Measurements from ENCODE around the gene ZNF771.
"Not testable (repeated sequence)": the region's sequence is repeated elsewhere in the genome, so short reads cannot be mapped to it uniquely, and the experiment has no call there.

ZNF771 gene

DNA sequence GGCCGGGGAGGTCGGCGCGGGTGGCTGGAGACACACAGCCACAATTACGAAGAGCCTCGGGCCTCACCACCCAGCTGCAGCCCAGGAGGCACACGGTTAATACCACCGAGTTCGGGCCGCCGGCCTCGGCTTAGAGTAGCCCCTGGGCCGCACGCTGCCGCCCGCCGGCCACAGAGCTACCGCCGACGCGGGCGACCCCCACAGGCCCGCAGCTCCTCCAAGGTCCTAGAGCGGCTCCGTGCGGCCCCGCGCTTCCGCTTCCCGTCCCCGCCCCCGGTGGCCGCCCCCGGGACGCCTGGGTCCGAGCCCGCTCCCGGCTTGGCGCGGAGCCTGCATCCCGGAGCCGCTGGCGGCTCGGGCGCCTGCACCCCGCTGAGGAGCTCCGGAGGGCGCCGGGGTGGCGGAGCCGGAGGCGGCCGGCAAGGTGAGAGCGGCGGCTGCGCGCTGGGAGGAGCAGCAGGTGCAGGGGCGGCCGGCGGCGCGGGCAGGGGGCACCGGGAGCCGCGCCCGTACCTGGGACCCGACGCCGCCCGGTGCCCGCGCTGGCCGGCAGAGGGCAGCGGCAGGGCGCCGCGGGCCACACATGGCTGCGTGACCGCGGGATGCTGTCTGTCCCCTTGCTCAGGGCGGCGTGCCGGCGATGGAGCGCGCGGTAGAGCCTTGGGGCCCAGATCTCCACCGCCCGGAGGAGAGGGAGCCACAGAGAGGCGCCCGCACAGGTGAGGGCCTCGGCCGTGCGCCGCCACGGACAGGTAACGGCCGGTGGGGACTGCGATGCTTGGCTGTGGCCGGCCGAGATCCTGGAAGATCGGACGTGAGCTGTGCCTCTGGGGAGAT lies 12.0 kb upstream of the ZNF771 start, which contains the start of gene ZNF48:
Gene ZNF48, plus strand, starts transcription at position 266 of the 837 bp plus-strand sequence. Its CDS starts 375 bp downstream, at position 641.
- H3K9me3 ChIP-seq (ENCODE audit: insufficient read depth, low read length), result no peaks in the 10 kb centered on the region
- H3K27ac ChIP-seq (ENCODE audit: low read depth, low read length), result peak within 1 kb of the TSS; percentile 27; the same call in 1 of the 2 replicates
- H3K4me3 ChIP-seq (ENCODE audit: insufficient read depth, low read length, poor library complexity, severe bottlenecking), result peak within 1 kb of the TSS; percentile 74
- H3K9ac ChIP-seq (ENCODE audit: low read length), result peak within 1 kb of the TSS; percentile 70
- H4K20me1 ChIP-seq (ENCODE audit: low read depth, low read length), result no peaks in the 10 kb centered on the region
- TF ChIP-seq, protein P1, sequence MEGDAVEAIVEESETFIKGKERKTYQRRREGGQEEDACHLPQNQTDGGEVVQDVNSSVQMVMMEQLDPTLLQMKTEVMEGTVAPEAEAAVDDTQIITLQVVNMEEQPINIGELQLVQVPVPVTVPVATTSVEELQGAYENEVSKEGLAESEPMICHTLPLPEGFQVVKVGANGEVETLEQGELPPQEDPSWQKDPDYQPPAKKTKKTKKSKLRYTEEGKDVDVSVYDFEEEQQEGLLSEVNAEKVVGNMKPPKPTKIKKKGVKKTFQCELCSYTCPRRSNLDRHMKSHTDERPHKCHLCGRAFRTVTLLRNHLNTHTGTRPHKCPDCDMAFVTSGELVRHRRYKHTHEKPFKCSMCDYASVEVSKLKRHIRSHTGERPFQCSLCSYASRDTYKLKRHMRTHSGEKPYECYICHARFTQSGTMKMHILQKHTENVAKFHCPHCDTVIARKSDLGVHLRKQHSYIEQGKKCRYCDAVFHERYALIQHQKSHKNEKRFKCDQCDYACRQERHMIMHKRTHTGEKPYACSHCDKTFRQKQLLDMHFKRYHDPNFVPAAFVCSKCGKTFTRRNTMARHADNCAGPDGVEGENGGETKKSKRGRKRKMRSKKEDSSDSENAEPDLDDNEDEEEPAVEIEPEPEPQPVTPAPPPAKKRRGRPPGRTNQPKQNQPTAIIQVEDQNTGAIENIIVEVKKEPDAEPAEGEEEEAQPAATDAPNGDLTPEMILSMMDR (IDR thresholded peaks at IDR 0.05; ENCODE audit: insufficient read depth, low read length, poor library complexity, severe bottlenecking), result no peak
- TF ChIP-seq EZH2phosphoT487 (conservative IDR thresholded peaks at IDR 0.05; ENCODE audit: low read length), result no peak
- no peaks in the 10 kb centered on the region for H3K9me2 ChIP-seq (replicated peaks; ENCODE audit: insufficient read depth, low read length)
- no peaks in the 10 kb centered on the region for H3K36me3 ChIP-seq (ENCODE audit: low read length)
- peaks cover 13% of the 10 kb centered on the region; the same call in 1 of the 2 replicates for H3K79me2 ChIP-seq (ENCODE audit: insufficient read depth, low read length)
- no peaks in the 10 kb centered on the region for H3K27me3 ChIP-seq (ENCODE audit: low read length)
- peaks cover 5% of the 10 kb centered on the region; the same call in 1 of the 2 replicates for H3F3A ChIP-seq (ENCODE audit: insufficient read depth)
- peak within 1 kb of the TSS; percentile 82 for H3K4me2 ChIP-seq (ENCODE audit: low read depth, low read length, poor library complexity, severe bottlenecking)
- H2AFZ ChIP-seq (ENCODE audit: low read depth, low read length, severe bottlenecking), result peak within 1 kb of the TSS; percentile 87

DNA sequence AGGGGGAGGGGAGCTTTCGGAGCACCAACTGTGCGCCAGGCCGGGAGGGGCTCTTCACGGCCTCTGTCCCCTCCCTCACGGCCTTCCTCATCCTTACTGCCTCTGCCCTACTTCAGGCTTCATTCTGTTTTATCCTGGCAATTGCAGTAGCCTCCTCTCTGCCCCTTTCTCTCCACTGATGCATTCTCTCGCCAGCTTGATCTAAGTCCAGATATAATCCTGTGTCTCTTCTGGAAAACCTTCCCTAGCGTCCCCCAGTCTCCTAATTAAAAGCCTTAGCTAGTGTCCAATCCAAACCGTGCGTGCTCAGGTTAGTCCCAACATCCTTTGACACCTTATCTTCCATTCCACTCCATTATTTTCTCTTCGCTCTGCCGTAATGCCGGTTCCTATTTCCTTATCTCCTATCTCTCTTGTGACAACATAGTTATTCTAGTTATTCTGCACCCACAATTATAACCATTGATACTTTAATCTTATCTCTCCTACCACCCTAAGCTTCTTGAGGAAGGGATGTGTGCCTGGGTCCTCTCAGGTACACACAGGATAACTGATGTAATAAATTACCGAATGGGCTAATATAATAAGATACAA lies 11.3 kb upstream of the ZNF771 start:
- Histone ChIP-seq H3K9ac (ENCODE audit: low read length) (peak overlapping the region; percentile 70), H3K27me3 (ENCODE audit: low read length) (no peaks in the 10 kb centered on the region), H3K79me2 (ENCODE audit: insufficient read depth, low read length) (peaks cover 13% of the 10 kb centered on the region; the same call in 1 of the 2 replicates), H3K9me2 (replicated peaks; ENCODE audit: insufficient read depth, low read length) (no peaks in the 10 kb centered on the region), H3K27ac (ENCODE audit: low read depth, low read length) (0 out of 2 replicates have a peak overlapping the region, but pooled peaks have one; percentile 17), H3K4me3 (ENCODE audit: insufficient read depth, low read length, poor library complexity, severe bottlenecking) (peak overlapping the region; percentile 74), H4K20me1 (ENCODE audit: low read depth, low read length) (no peaks in the 10 kb centered on the region), H3K4me2 (ENCODE audit: low read depth, low read length, poor library complexity, severe bottlenecking) (peak overlapping the region; percentile 82), H3K9me3 (ENCODE audit: insufficient read depth, low read length) (no peaks in the 10 kb centered on the region), H2AFZ (ENCODE audit: low read depth, low read length, severe bottlenecking) (peak overlapping the region; percentile 47), H3K36me3 (ENCODE audit: low read length) (no peaks in the 10 kb centered on the region), H3F3A (ENCODE audit: insufficient read depth) (peaks cover 5% of the 10 kb centered on the region; the same call in 1 of the 2 replicates)
- no peak for TF ChIP-seq EZH2phosphoT487 (conservative IDR thresholded peaks at IDR 0.05; ENCODE audit: low read length)
- TF ChIP-seq, protein P1 (IDR thresholded peaks at IDR 0.05; ENCODE audit: insufficient read depth, low read length, poor library complexity, severe bottlenecking), result no peak

- H3K9me2 ChIP-seq (replicated peaks; ENCODE audit: insufficient read depth, low read length); H3F3A ChIP-seq (ENCODE audit: insufficient read depth); H3K36me3 ChIP-seq (ENCODE audit: low read length); H3K27me3 ChIP-seq (ENCODE audit: low read length); H3K4me3 ChIP-seq (ENCODE audit: insufficient read depth, low read length, poor library complexity, severe bottlenecking); H2AFZ ChIP-seq (ENCODE audit: low read depth, low read length, severe bottlenecking); H4K20me1 ChIP-seq (ENCODE audit: low read depth, low read length); H3K9me3 ChIP-seq (ENCODE audit: insufficient read depth, low read length); H3K9ac ChIP-seq (ENCODE audit: low read length); H3K27ac ChIP-seq (ENCODE audit: low read depth, low read length): not testable (repeated sequence)
- peaks cover 13% of the 10 kb centered on the region; the same call in 1 of the 2 replicates for H3K79me2 ChIP-seq (ENCODE audit: insufficient read depth, low read length)
- peak overlapping the region; percentile 82 for H3K4me2 ChIP-seq (ENCODE audit: low read depth, low read length, poor library complexity, severe bottlenecking)
Measured at GRCh38 chr16:30396627-30397026, 10.8 kb upstream of the ZNF771 start.

All from SU-DHL-6 (cell line).